Dermis blood vessel endothelial cell (primary cell): ENCODE data around the gene AADACL4. TPM values are rescaled to one million over a fixed set of nuclear protein-coding genes. Genes with fewer than 3 reads are reported as not detected.
A peak's percentile ranks its signal among the peaks of the same experiment; 100 is the strongest.

ENCODE experiments used
- DNase-seq: peaks from one replicate; pipeline ENCODE4 v3.0.0; 2010
- total RNA-seq: library from RNA; depleted of rRNA; stranded (reverse); fragments of >200 nt; gene quantifications from 2 replicates; pipeline ENCODE4 v1.2.3, GENCODE V29; 2014

The AADACL4 gene
- total RNA-seq: not detected in 2 replicates

DNA sequence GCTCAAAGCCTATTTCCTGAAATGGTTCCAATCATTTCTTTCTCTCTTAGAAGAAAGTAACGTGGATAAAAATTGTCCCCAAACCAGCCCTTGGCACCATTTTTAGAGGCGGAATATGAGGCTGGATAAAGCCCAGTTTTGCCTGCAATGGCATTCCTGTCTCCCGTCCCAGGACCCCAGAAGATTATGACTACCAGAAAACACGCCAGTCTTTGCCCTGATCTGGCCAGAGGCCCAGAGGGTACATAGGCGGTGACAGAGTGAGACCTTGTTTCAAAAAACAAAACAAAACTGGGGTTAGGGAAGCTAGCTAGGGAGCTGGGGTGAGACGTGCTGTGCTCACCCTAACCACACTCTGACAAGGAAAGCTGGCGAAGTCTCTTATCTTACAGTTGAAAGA is at the start of gene AADACL4:
Gene AADACL4, plus strand, starts transcription at position 301 of the 400 bp plus-strand sequence. CDS start 462 bp downstream, outside the sequence.
- no peak for DNase-seq

DNA sequence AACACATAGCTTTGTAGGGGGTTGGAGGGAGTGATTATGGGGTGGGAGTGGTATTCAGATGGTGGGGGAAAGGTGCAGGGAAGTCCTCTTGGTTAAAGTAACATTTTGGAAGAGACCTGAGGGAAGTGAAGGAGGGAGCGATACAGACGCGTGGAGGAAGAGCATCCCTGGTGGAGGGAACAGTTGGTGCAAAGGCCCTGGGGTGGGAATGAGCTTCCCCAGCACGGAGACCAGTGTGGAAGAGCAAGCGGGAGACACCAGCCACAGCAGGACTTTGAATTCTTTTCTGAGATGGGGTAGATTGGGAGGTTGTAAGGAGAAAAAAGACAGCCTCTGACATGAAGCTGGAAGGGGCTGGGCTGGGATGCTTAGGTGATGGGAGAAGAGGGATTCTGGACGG is 49.4 kb upstream of the AADACL4 start:
- DNase-seq: no peak

DNA sequence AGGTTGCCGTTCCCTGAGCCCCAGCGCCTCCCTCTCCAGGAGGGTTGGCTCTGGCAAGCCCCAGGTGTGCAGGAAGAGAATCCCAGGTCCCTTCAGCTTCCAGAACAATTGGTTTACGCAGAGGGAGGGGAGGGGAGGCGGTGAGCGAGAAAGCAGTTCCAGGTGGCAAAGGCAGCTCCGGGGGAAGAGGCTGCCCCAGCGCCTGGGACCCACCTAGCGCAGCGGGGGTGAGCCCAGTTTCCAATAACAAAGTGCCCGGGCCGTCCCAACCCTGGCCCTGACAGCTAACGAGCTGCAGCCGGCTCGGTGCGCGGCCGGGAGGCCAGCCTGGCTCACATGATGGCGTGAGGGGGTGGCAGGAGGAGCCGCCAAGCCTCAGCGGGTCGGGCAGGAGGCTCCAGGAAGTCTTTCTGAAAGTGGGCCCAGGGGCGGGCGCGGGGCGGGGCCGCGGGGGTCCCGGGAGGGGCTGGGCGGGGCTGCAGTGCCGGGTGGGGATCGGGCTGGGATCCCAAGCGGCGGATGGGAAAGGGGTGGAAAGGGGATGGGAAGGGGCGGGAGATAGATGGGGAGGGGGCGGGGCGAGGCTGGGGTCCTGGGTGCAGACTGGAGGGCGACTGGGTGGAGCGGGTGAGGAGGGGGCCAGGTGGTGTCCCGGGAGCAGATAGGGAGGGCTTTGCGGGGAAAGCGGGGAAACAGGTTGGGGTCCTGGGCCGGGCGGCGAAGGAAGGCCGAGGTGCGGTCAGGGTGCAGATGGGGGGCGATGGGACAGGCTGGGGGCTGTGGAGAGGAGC is 48.7 kb upstream of the AADACL4 start:
- peak; percentile 47 for DNase-seq

- DNase-seq: no peak
Observed at GRCh38 chr1:12595757-12596006, 48.2 kb upstream of the AADACL4 start.

DNA sequence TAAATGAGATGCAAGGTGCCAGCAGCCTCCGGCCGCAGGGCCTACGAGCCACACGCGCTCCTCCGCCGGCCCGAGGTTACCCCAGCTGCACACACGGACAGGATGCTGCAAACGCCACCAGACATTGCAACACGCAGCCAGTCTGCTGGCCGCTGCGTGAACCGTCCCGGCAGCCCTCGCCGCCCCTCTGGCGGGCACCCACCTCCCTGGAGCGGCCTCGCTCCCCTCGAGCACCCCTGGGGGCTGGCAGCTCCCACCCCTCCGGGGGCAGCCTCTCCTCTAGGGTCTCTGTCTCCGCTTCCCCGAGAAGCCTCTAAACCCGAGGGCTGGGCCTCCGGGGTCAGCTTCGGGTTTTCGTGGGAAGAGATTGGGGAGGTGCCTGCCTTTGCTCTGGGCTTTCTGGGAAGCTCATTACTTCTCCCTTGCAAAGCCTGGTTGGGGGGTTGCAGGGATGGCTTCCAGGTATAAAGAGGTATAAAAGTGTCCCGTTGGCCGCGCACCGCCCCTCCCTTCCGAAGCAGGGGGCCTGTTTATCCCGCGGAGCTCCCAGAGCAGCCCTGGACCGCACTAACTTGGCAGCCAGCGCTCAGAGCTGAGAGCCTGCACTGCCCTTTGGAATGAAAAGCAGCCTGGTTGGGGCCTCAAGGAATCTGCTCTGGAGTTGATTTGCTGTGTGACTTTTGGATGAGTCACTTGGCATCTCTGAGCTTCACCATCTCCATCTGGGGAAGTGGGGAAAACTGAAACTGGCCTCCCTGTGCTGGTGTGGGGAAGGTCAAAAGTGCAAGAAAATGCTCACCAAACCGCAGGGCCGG is 47.7 kb upstream of the AADACL4 start:
- DNase-seq: peak; percentile 91

- DNase-seq: no peak
Observed at GRCh38 chr1:12597792-12598191, 46.1 kb upstream of the AADACL4 start.

DNA sequence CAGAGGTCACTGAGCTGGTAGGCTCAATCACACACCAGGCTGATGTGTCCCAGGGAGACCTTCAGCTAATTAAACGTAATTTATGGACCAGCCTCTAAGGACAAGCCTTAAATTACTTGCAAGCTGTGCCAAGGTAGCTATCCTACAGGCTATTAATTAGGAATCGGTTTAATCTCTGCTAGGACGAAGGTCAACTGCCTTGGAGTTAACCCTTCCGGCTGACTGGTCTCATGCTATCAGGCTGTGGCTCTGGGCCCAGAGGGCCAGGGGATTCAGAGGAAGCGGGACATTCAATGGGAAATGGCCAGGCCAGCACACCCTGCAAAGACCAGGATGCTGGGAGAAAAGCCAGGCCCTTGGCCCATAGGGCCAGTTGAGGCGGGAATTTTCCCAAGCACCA is 44.9 kb upstream of the AADACL4 start:
- DNase-seq: peak; percentile 33

DNA sequence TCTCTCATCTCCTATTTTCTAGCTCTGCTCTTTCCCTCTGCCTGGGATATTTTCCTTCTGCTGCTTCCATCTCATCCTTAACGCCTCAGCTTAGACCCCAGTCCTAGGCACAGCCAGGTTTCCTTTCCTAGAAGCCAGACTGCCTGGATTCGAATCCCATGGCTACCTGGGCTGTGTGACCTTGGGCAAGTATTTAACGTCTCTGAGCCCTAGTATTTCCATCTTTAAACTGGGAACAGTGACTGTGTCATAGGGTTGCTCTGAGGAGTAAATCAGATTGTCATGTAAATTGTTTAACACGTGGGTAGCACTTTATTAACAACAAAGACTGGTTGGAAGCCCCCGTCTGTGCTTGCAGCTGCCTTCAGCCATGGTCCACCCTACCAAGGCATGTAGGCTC is 44.2 kb upstream of the AADACL4 start:
- DNase-seq: no peak

DNA sequence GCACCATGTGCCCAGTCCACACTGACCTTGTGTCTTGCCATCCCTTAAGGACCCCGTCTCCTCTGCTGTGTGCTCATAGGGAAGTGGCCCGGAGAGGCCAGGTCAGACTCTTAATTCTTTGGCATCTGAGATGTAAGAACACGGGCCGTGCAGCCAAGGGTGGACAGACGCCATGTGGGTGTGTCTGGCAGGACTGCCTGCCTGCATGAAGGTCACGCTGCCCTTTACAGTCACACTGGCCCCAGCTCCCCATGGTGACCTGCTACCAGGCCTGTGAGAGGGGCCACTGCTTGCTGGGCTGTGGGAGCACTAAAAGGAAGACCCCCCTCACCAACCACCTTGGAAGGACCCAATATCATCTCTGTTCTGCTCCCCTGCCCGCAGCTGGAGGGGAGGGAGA is 43.5 kb upstream of the AADACL4 start:
- no peak for DNase-seq

DNA sequence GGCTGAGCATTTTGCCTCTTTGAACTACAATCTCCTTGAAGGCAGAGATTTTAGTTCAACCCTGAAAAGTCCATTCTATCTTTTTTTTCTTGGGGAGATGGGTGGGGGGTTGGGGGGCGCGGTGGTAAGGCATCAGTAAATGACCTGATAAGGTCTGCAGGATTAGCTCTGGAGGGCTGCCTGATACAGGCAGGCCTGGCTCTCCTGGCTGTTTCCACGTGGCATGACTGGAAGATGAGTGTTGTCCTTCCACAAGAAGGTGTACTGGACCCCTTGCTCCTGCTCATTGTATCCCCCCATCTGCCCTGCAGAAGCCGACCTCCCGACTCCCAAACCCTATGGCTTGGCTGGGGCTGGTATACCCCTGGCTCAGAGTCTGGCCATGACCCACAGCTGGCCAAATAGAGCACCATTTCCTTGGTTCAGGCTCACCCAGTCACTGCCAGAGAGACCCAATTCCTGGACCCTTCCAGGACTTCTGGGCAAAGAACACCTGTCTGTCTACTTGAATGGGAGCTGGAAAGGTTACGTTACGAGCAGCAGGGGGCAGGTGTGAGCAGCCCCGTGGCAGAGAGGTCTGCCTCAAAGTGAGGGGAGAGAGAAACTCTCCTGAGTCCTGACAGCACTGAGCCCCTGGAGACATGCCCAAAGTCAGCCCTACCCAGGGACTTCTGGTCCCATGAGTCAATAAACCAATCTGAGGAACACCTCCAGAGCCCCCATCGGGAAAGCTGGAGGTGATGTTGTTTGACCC is 42.8 kb upstream of the AADACL4 start:
- peak; percentile 72 for DNase-seq

- DNase-seq: peak; percentile 88
Observed at GRCh38 chr1:12601700-12602658, 41.9 kb upstream of the AADACL4 start.

DNA sequence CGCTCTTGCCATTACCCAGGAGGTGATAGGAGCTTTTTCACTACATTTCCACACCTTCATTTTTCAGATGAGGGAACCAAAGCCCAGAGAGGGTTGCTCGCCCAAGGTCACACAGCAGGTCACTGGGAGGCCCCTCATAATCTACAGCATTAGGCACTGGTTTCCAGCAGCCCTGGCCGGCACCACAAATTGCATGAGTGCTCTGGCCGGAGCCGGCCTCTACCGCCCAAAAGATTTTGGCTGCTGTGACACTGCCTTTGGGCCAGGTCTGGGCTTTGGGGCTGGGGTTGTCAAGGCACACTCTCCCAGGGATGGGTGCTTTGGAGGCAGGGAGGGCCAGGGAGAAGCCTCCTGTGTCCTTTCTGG is 41.2 kb upstream of the AADACL4 start:
- DNase-seq: no peak

- peak; percentile 33 for DNase-seq
Observed at GRCh38 chr1:12603224-12603623, 40.7 kb upstream of the AADACL4 start.

DNA sequence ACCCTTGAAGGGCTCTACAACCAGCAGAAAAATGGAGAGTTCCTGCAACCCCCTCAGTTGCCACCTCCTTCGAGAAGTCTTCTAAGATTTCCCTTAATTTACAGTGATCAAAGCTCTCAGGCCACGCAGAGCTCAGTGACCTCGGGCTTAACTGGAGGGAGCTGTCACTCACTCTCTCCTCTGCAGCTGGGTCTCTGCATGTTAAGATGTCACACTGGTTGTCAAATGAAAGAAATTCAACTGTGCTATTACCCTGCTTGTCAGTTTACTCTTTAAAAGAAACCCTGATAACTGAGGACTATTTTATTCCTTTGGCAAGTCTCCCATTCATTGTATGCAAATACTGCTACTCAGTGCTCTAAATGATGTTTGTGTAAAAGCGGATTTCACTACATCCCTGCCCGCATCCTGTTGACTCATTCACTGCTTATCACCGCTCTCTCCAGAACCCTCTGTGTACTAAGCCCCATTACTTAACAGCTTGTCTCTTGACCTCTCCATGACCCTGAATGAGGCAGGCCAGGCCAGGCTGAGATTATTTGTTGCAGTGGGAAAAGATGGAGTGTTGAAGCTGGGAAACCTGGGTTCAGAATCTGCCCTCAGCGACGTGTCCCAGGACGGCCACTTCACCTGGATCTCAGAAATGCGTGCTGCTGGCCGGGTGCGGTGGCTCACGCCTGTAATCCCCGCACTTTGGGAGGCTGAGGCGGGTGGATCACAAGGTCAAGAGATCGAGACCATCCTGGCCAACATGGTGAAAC is 39.6 kb upstream of the AADACL4 start:
- peak; percentile 99 for DNase-seq

DNA sequence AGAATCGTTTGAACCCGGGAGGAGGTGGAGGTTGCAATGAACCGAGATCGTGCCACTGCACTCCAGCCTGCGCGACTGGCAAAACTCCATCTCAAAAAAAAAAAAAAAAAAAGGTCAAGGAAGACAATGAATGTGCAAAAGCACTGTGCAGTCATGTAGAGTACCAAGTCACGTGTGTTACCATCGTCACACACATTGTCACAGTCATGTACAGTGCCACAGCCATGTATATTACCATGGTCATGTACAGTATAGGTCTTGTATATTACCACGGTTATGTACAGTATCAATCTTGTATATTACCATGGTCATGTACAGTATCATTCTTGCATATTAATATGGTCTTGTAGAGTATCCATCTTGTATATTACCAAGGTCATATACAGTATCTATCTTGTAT is 38.9 kb upstream of the AADACL4 start:
- DNase-seq: no peak

- no peak for DNase-seq
Observed at GRCh38 chr1:12607263-12607662, 36.6 kb upstream of the AADACL4 start.

DNA sequence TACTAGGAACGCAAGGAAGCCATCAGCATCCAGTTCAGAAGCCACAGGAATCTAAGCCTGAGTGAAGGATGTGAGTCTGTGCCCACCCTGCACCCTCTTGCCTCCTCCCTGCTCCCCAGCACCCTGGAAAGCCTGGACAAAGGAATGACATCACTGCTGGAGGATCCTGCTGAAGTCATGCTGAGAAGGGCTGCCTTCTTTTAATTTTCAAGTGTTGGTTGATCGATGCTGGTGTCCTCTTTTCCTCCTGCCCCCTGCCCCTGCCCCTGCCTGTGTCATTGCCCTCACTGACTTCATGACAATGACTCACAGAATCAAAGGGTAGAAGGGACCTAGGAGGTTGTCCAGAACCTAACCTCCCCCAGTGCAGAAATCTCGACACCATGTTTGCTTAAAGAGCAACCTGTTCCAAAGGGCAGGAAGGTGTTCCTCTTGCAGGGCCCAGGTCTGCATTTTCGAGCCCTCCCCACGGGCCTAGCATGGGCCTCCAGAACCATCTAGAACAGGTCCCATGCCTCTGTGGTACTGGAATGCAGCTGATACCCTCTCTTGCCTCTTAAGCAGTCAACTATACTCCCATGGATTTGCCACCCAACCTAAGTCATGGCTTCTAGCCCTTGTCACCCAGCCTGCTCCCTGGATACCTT is 35.5 kb upstream of the AADACL4 start:
- DNase-seq: no peak

DNA sequence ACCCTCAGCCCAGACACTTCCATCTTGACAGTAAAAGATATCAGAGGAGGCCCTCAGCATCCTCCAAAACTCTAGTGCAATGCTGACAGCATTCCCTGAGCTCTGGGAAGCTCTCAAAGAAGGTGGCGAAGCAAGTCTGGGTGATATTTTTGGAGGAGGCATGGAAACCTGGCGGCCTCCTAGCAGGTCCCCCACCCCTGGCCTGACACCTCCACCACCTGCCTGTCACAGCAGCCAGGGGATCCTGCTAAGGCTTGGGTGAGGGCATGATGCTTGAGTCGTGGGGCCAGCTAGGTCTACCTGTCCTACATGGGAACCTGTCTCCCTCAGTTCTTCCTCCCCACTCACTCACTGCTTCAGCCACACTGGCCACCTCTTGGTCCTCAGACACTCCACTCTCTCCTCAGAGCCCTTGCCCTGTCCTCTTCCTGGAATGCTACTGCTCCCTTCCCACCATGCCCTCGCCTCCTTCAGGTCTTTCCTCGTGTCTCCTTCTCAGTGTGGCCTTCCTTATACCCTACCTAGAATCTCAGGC is 34.3 kb upstream of the AADACL4 start:
- DNase-seq: no peak

DNA sequence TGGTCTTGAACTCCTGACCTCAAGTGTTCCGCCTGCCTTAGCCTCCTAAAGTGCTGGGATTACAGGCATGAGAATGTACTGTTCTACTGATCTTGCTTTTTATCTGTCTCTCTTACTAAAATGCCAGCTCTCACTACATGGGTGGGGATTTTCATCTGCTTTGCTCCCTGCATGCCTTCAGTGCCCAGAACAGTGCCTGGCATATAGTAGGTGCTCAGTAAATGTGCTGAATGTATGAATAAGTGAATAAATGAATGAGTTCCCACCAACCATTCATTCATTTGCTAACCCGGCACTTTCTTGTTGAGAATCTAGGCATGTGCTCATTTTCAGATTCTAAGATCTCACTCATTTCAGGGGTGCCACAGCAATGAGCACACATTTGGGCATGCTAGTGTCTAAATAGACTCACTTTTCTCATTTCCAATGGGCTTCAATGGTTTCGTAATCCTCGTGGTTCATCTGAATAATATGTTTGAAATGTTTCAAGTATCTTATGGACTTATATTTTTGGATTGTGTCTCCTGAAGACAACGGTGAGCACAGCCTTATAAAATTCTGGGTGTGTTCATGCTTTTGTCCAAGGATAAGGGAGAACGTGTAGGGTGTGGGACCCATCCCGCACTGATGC is 33.5 kb upstream of the AADACL4 start:
- no peak for DNase-seq

DNA sequence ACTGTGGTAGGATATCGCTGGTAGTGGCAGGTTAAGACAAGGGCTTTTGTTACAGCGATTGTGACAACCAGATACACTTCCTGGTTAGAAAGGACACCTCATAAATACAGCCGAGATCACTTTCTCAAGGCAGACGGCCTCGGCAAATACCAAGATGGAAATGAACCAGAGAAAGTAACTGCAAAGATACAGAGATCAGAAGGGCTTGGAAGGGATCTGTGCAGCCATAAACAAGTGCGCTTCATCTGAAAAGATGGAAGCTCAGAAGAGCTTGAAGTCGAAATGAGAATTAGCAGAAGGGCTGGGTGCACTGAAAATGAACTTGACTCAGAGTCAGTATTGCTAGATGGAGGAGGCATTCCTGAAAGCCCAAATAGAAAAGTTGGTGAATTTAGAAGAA is 32.9 kb upstream of the AADACL4 start:
- DNase-seq: no peak
